ENCODE measurements around the gene CD47.

The CD47 gene

GRCh38 chr3:108110934-108111333 is 20.1 kb upstream of the CD47 start:
- no peaks in the 10 kb centered on the region for H3K9me3 ChIP-seq (ENCODE audit: control insufficient read depth, low read depth, low read length)
- no peak overlapping the region for H3K27ac ChIP-seq (ENCODE audit: low read length)
- H3K4me3 ChIP-seq (ENCODE audit: low read length) = no peak overlapping the region
- no peaks in the 10 kb centered on the region for H3K27me3 ChIP-seq (ENCODE audit: control insufficient read depth, insufficient read depth, low read length)
- no peak overlapping the region for H3K9ac ChIP-seq (ENCODE audit: low read length)
- H3K36me3 ChIP-seq (ENCODE audit: control insufficient read depth, low read depth, low read length) = no peaks in the 10 kb centered on the region
- no peaks in the 10 kb centered on the region for H3K4me1 ChIP-seq (ENCODE audit: control insufficient read depth, low read depth, low read length)

- Histone ChIP-seq H3K4me3 (ENCODE audit: low read length) (no peak overlapping the region), H3K4me1 (ENCODE audit: control insufficient read depth, low read depth, low read length) (no peaks in the 10 kb centered on the region), H3K9ac (ENCODE audit: low read length) (no peak overlapping the region), H3K9me3 (ENCODE audit: control insufficient read depth, low read depth, low read length) (no peaks in the 10 kb centered on the region), H3K27me3 (ENCODE audit: control insufficient read depth, insufficient read depth, low read length) (no peaks in the 10 kb centered on the region), H3K27ac (ENCODE audit: low read length) (no peak overlapping the region), H3K36me3 (ENCODE audit: control insufficient read depth, low read depth, low read length) (no peaks in the 10 kb centered on the region)
Observed at GRCh38 chr3:108108416-108108815, 17.6 kb upstream of the CD47 start.

- no peak overlapping the region for H3K4me3 ChIP-seq (ENCODE audit: low read length)
- no peak overlapping the region for H3K27ac ChIP-seq (ENCODE audit: low read length)
- no peaks in the 10 kb centered on the region for H3K27me3 ChIP-seq (ENCODE audit: control insufficient read depth, insufficient read depth, low read length)
- no peaks in the 10 kb centered on the region for H3K36me3 ChIP-seq (ENCODE audit: control insufficient read depth, low read depth, low read length)
- H3K9ac ChIP-seq (ENCODE audit: low read length) = no peak overlapping the region
- no peaks in the 10 kb centered on the region for H3K9me3 ChIP-seq (ENCODE audit: control insufficient read depth, low read depth, low read length)
- H3K4me1 ChIP-seq (ENCODE audit: control insufficient read depth, low read depth, low read length) = no peaks in the 10 kb centered on the region
Observed at GRCh38 chr3:108106449-108106848, 15.6 kb upstream of the CD47 start.

- Histone ChIP-seq H3K27me3 (ENCODE audit: control insufficient read depth, insufficient read depth, low read length) (no peaks in the 10 kb centered on the region), H3K27ac (ENCODE audit: low read length) (no peak overlapping the region), H3K4me3 (ENCODE audit: low read length) (no peak overlapping the region), H3K9me3 (ENCODE audit: control insufficient read depth, low read depth, low read length) (no peaks in the 10 kb centered on the region), H3K9ac (ENCODE audit: low read length) (no peak overlapping the region), H3K36me3 (ENCODE audit: control insufficient read depth, low read depth, low read length) (no peaks in the 10 kb centered on the region), H3K4me1 (ENCODE audit: control insufficient read depth, low read depth, low read length) (no peaks in the 10 kb centered on the region)
Observed at GRCh38 chr3:108106031-108106430, 15.2 kb upstream of the CD47 start.

- H3K27me3 ChIP-seq (ENCODE audit: control insufficient read depth, insufficient read depth, low read length) = no peaks in the 10 kb centered on the region
- no peaks in the 10 kb centered on the region for H3K36me3 ChIP-seq (ENCODE audit: control insufficient read depth, low read depth, low read length)
- H3K4me1 ChIP-seq (ENCODE audit: control insufficient read depth, low read depth, low read length) = no peaks in the 10 kb centered on the region
- H3K27ac ChIP-seq (ENCODE audit: low read length) = no peak overlapping the region
- no peak overlapping the region for H3K9ac ChIP-seq (ENCODE audit: low read length)
- no peak overlapping the region for H3K4me3 ChIP-seq (ENCODE audit: low read length)
- H3K9me3 ChIP-seq (ENCODE audit: control insufficient read depth, low read depth, low read length) = no peaks in the 10 kb centered on the region
Observed at GRCh38 chr3:108103886-108104797, 13.3 kb upstream of the CD47 start.

GRCh38 chr3:108103040-108103751 is 12.4 kb upstream of the CD47 start:
- Histone ChIP-seq H3K27me3 (ENCODE audit: control insufficient read depth, insufficient read depth, low read length) (no peaks in the 10 kb centered on the region), H3K9ac (ENCODE audit: low read length) (no peak overlapping the region), H3K9me3 (ENCODE audit: control insufficient read depth, low read depth, low read length) (no peaks in the 10 kb centered on the region), H3K27ac (ENCODE audit: low read length) (no peak overlapping the region), H3K4me1 (ENCODE audit: control insufficient read depth, low read depth, low read length) (no peaks in the 10 kb centered on the region), H3K36me3 (ENCODE audit: control insufficient read depth, low read depth, low read length) (no peaks in the 10 kb centered on the region), H3K4me3 (ENCODE audit: low read length) (no peak overlapping the region)

GRCh38 chr3:108102420-108103039 is 11.7 kb upstream of the CD47 start:
- Histone ChIP-seq H3K9ac (ENCODE audit: low read length) (no peak overlapping the region), H3K27ac (ENCODE audit: low read length) (no peak overlapping the region), H3K36me3 (ENCODE audit: control insufficient read depth, low read depth, low read length) (no peaks in the 10 kb centered on the region), H3K4me3 (ENCODE audit: low read length) (no peak overlapping the region), H3K27me3 (ENCODE audit: control insufficient read depth, insufficient read depth, low read length) (no peaks in the 10 kb centered on the region), H3K9me3 (ENCODE audit: control insufficient read depth, low read depth, low read length) (no peaks in the 10 kb centered on the region), H3K4me1 (ENCODE audit: control insufficient read depth, low read depth, low read length) (no peaks in the 10 kb centered on the region)

GRCh38 chr3:108100906-108101660 is 10.3 kb upstream of the CD47 start:
- no peak overlapping the region for H3K4me3 ChIP-seq (ENCODE audit: low read length)
- H3K9me3 ChIP-seq (ENCODE audit: control insufficient read depth, low read depth, low read length) = no peaks in the 10 kb centered on the region
- no peaks in the 10 kb centered on the region for H3K4me1 ChIP-seq (ENCODE audit: control insufficient read depth, low read depth, low read length)
- H3K36me3 ChIP-seq (ENCODE audit: control insufficient read depth, low read depth, low read length) = no peaks in the 10 kb centered on the region
- H3K27me3 ChIP-seq (ENCODE audit: control insufficient read depth, insufficient read depth, low read length) = no peaks in the 10 kb centered on the region
- no peak overlapping the region for H3K27ac ChIP-seq (ENCODE audit: low read length)
- no peak overlapping the region for H3K9ac ChIP-seq (ENCODE audit: low read length)

- Histone ChIP-seq H3K27me3 (ENCODE audit: control insufficient read depth, insufficient read depth, low read length) (no peaks in the 10 kb centered on the region), H3K4me3 (ENCODE audit: low read length) (no peak overlapping the region), H3K4me1 (ENCODE audit: control insufficient read depth, low read depth, low read length) (no peaks in the 10 kb centered on the region), H3K9ac (ENCODE audit: low read length) (no peak overlapping the region), H3K27ac (ENCODE audit: low read length) (no peak overlapping the region), H3K9me3 (ENCODE audit: control insufficient read depth, low read depth, low read length) (no peaks in the 10 kb centered on the region), H3K36me3 (ENCODE audit: control insufficient read depth, low read depth, low read length) (no peaks in the 10 kb centered on the region)
Observed at GRCh38 chr3:108099679-108100428, 9.0 kb upstream of the CD47 start.

GRCh38 chr3:108099244-108099643 is 8.4 kb upstream of the CD47 start:
- Histone ChIP-seq H3K36me3 (ENCODE audit: control insufficient read depth, low read depth, low read length) (no peaks in the 10 kb centered on the region), H3K4me3 (ENCODE audit: low read length) (no peak overlapping the region), H3K9me3 (ENCODE audit: control insufficient read depth, low read depth, low read length) (no peaks in the 10 kb centered on the region), H3K27me3 (ENCODE audit: control insufficient read depth, insufficient read depth, low read length) (no peaks in the 10 kb centered on the region), H3K9ac (ENCODE audit: low read length) (no peak overlapping the region), H3K4me1 (ENCODE audit: control insufficient read depth, low read depth, low read length) (no peaks in the 10 kb centered on the region), H3K27ac (ENCODE audit: low read length) (no peak overlapping the region)

- no peak overlapping the region for H3K4me3 ChIP-seq (ENCODE audit: low read length)
- H3K4me1 ChIP-seq (ENCODE audit: control insufficient read depth, low read depth, low read length) = no peaks in the 10 kb centered on the region
Observed at GRCh38 chr3:108098003-108098370, 7.2 kb upstream of the CD47 start.

More at GRCh38 chr3:108098003-108098370, 7.2 kb upstream of the CD47 start:
- H3K9me3 ChIP-seq (ENCODE audit: control insufficient read depth, low read depth, low read length) = no peaks in the 10 kb centered on the region
- H3K9ac ChIP-seq (ENCODE audit: low read length) = no peak overlapping the region
- no peaks in the 10 kb centered on the region for H3K36me3 ChIP-seq (ENCODE audit: control insufficient read depth, low read depth, low read length)
- H3K27ac ChIP-seq (ENCODE audit: low read length) = no peak overlapping the region
- peaks cover 10% of the 10 kb centered on the region for H3K27me3 ChIP-seq (ENCODE audit: control insufficient read depth, insufficient read depth, low read length)
